ENCODE measurements around the gene DKK1.

DNA sequence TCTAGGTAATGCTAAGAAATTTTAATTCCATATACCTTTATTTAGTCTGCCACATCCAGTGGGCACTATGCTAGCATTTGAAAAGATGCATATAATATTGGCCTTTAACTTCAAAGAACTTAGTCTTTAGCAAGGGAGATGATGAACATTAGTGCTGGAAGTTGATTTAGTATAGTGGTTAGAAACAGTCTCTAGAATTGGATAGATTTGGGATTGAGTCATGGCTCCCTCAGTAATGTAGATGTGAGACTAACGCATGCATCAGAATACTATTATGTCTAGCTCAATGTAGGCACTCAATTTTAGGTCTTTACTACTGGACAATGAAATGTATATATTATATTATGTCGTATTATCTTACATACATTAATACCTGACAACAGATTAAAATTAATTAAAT, 5.8 kb downstream of the DKK1 start:
- TF ChIP-seq CTCF (IDR thresholded peaks at IDR 0.05) (no peak), EP300 (IDR thresholded peaks at IDR 0.05) (no peak)

All from tibial nerve (tissue), 4 donors.